ENCODE data around the gene CCDC57. TPM values are rescaled to one million over a fixed set of nuclear protein-coding genes. Genes with fewer than 3 reads are reported as not detected.
"Not testable (repeated sequence)": the region's sequence is repeated elsewhere in the genome, so short reads cannot be mapped to it uniquely, and the experiment has no call there.

The CCDC57 gene
- total RNA-seq, 1 donor from 2014 or later, result 15.0 TPM

DNA sequence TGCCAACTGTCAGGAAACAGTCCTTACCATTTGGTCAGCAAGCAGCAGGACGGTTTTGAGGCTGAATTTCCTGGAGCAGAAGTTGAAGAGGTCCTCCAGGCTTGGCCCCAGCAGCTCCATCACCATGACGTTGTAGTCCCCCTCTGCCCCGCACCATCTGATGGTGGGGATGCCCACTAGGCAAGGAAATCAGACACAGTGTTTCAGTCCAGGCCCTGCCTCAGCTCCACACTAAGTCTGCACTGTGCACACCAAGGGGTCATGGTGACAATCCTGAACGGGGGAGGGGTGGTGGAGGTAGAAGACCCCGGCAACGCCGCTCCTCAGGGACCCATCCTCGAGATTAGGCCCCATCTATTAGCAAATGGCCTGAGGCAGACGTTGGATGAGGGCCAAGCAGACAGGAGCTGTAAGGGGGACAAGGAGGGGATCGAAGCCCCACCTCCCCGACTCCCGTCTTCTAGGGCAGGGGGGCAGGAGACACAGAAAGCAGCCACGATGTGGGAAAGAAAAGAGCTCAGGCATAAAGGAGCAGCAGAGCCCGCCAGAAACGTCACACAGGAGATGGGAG lies 42.8 kb upstream of the CCDC57 start:
- Histone ChIP-seq H3K4me2 (no peak overlapping the region), H3K36me3 (peaks cover 21% of the 10 kb centered on the region), H3K27ac (no peak overlapping the region), H3K79me2 (ENCODE audit: low read depth) (peaks cover 85% of the 10 kb centered on the region), H2AFZ (replicated peaks) (no peak overlapping the region), H3K9ac (no peak overlapping the region), H4K20me1 (ENCODE audit: low read depth) (peaks cover 76% of the 10 kb centered on the region), H3K4me1 (no peaks in the 10 kb centered on the region), H3K4me3 (no peak overlapping the region), H3K9me3 (ENCODE audit: low read depth) (no peaks in the 10 kb centered on the region), H3F3A (ENCODE audit: low read depth) (peaks cover 16% of the 10 kb centered on the region), H3K27me3 (no peaks in the 10 kb centered on the region)
- H3K9me3 Mint-ChIP-seq, result peaks cover 4% of the 10 kb centered on the region
- TF ChIP-seq, protein P1, sequence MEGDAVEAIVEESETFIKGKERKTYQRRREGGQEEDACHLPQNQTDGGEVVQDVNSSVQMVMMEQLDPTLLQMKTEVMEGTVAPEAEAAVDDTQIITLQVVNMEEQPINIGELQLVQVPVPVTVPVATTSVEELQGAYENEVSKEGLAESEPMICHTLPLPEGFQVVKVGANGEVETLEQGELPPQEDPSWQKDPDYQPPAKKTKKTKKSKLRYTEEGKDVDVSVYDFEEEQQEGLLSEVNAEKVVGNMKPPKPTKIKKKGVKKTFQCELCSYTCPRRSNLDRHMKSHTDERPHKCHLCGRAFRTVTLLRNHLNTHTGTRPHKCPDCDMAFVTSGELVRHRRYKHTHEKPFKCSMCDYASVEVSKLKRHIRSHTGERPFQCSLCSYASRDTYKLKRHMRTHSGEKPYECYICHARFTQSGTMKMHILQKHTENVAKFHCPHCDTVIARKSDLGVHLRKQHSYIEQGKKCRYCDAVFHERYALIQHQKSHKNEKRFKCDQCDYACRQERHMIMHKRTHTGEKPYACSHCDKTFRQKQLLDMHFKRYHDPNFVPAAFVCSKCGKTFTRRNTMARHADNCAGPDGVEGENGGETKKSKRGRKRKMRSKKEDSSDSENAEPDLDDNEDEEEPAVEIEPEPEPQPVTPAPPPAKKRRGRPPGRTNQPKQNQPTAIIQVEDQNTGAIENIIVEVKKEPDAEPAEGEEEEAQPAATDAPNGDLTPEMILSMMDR (IDR thresholded peaks at IDR 0.05), result no peak
- no peak for TF ChIP-seq EZH2 (IDR thresholded peaks at IDR 0.05)
- no peak for TF ChIP-seq EZH2phosphoT487 (IDR thresholded peaks at IDR 0.05)
- H3K4me1 Mint-ChIP-seq, result no peaks in the 10 kb centered on the region
- H3K4me3 Mint-ChIP-seq, result no peak overlapping the region
- no peak for DNase-seq (ENCODE audit: low spot score)
- peaks cover 2% of the 10 kb centered on the region for H3K27me3 Mint-ChIP-seq (ENCODE audit: insufficient read depth, low read depth)
- H3K36me3 Mint-ChIP-seq, result peaks cover 64% of the 10 kb centered on the region
- no peak overlapping the region for H3K27ac Mint-ChIP-seq

DNA sequence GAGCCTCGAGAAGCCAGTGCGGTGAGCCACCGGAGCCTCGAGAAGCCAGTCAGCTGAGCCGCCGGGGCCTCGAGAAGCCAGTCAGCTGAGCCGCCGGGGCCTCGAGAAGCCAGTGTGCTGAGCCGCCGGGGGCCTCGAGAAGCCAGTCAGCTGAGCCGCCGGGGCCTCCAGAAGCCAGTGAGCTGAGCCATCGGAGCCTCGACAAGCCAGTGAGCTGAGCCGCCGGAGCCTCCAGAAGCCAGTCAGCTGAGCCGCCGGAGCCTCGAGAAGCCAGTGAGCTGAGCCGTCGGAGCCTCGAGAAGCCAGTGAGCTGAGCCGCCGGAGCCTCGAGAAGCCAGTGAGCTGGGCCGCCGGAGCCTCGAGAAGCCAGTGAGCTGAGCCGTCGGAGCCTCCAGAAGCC lies 42.1 kb upstream of the CCDC57 start:
- H3K27ac Mint-ChIP-seq; H3K4me1 Mint-ChIP-seq; H3K27me3 ChIP-seq; H3K9me3 Mint-ChIP-seq; H3K4me3 Mint-ChIP-seq; H3K9ac ChIP-seq; H2AFZ ChIP-seq (replicated peaks); H3K9me3 ChIP-seq (ENCODE audit: low read depth); H3K27ac ChIP-seq; H3K4me2 ChIP-seq; H3K4me3 ChIP-seq; DNase-seq (ENCODE audit: low spot score); H3K4me1 ChIP-seq; H3K27me3 Mint-ChIP-seq (ENCODE audit: insufficient read depth, low read depth): not testable (repeated sequence)
- peaks cover 56% of the 10 kb centered on the region for H3K36me3 Mint-ChIP-seq
- peaks cover 84% of the 10 kb centered on the region for H3K79me2 ChIP-seq (ENCODE audit: low read depth)
- peaks cover 11% of the 10 kb centered on the region for H3F3A ChIP-seq (ENCODE audit: low read depth)
- H3K36me3 ChIP-seq, result peaks cover 21% of the 10 kb centered on the region
- peaks cover 81% of the 10 kb centered on the region for H4K20me1 ChIP-seq (ENCODE audit: low read depth)

- peaks cover 50% of the 10 kb centered on the region for H3K36me3 Mint-ChIP-seq
- H3K4me1 ChIP-seq; H3K4me1 Mint-ChIP-seq; H3K27ac Mint-ChIP-seq; H3K4me3 ChIP-seq; H2AFZ ChIP-seq (replicated peaks); H3K9ac ChIP-seq; H3K4me2 ChIP-seq; H3K27me3 Mint-ChIP-seq (ENCODE audit: insufficient read depth, low read depth); H3K27ac ChIP-seq; DNase-seq (ENCODE audit: low spot score); H3K9me3 ChIP-seq (ENCODE audit: low read depth); H3K9me3 Mint-ChIP-seq; H3K4me3 Mint-ChIP-seq; H3K27me3 ChIP-seq: not testable (repeated sequence)
- Histone ChIP-seq H3F3A (ENCODE audit: low read depth) (peaks cover 11% of the 10 kb centered on the region), H3K36me3 (peaks cover 21% of the 10 kb centered on the region), H4K20me1 (ENCODE audit: low read depth) (peaks cover 81% of the 10 kb centered on the region), H3K79me2 (ENCODE audit: low read depth) (peaks cover 84% of the 10 kb centered on the region)
These were observed 41.5 kb upstream of the CCDC57 start for GRCh38 chr17:82254096-82254495.

DNA sequence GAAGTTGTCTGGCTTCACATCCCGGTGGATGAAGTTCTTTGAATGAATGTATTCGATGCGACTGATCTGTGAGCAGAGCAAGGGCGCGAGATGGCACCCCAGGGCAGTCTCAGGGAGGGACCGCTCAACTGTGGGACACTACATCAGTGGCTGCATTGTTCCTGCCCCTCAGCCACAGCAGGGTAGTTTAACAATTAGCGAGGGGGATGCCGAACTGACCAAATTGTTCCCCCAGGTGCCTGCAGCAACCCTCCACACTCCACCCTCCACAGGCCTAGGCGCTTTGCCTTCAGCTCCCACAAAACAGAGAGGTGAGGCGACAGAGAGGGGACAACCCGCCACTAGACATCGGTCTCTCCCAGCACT lies 40.5 kb upstream of the CCDC57 start:
- peaks cover 2% of the 10 kb centered on the region for H3K27me3 Mint-ChIP-seq (ENCODE audit: insufficient read depth, low read depth)
- H3K4me3 ChIP-seq, result no peak overlapping the region
- H3K9ac ChIP-seq, result no peak overlapping the region
- peaks cover 21% of the 10 kb centered on the region for H3K36me3 ChIP-seq
- peaks cover 4% of the 10 kb centered on the region for H3K9me3 Mint-ChIP-seq
- H3K27me3 ChIP-seq, result no peaks in the 10 kb centered on the region
- no peak overlapping the region for H3K27ac Mint-ChIP-seq
- peaks cover 79% of the 10 kb centered on the region for H3K79me2 ChIP-seq (ENCODE audit: low read depth)
- peaks cover 11% of the 10 kb centered on the region for H3F3A ChIP-seq (ENCODE audit: low read depth)
- H3K4me2 ChIP-seq, result no peak overlapping the region
- no peak overlapping the region for H3K4me3 Mint-ChIP-seq
- no peak overlapping the region for H2AFZ ChIP-seq (replicated peaks)
- peaks cover 81% of the 10 kb centered on the region for H4K20me1 ChIP-seq (ENCODE audit: low read depth)
- H3K36me3 Mint-ChIP-seq, result peaks cover 49% of the 10 kb centered on the region
- DNase-seq (ENCODE audit: low spot score), result no peak
- TF ChIP-seq EZH2phosphoT487 (IDR thresholded peaks at IDR 0.05) (no peak), EZH2 (IDR thresholded peaks at IDR 0.05) (no peak)
- TF ChIP-seq, protein P1 (IDR thresholded peaks at IDR 0.05), result no peak
- no peaks in the 10 kb centered on the region for H3K9me3 ChIP-seq (ENCODE audit: low read depth)
- H3K27ac ChIP-seq, result no peak overlapping the region
- no peaks in the 10 kb centered on the region for H3K4me1 ChIP-seq
- peaks cover 1% of the 10 kb centered on the region for H3K4me1 Mint-ChIP-seq
